ENCODE results near the gene PREX1. TPM values are rescaled to one million over a fixed set of nuclear protein-coding genes. Genes with fewer than 3 reads are reported as not detected.

PREX1 gene
- total and polyA plus RNA-seq, 2 experiments from 2014 or later, result 2.4 to 10.3 TPM

- TF ChIP-seq, protein P1, sequence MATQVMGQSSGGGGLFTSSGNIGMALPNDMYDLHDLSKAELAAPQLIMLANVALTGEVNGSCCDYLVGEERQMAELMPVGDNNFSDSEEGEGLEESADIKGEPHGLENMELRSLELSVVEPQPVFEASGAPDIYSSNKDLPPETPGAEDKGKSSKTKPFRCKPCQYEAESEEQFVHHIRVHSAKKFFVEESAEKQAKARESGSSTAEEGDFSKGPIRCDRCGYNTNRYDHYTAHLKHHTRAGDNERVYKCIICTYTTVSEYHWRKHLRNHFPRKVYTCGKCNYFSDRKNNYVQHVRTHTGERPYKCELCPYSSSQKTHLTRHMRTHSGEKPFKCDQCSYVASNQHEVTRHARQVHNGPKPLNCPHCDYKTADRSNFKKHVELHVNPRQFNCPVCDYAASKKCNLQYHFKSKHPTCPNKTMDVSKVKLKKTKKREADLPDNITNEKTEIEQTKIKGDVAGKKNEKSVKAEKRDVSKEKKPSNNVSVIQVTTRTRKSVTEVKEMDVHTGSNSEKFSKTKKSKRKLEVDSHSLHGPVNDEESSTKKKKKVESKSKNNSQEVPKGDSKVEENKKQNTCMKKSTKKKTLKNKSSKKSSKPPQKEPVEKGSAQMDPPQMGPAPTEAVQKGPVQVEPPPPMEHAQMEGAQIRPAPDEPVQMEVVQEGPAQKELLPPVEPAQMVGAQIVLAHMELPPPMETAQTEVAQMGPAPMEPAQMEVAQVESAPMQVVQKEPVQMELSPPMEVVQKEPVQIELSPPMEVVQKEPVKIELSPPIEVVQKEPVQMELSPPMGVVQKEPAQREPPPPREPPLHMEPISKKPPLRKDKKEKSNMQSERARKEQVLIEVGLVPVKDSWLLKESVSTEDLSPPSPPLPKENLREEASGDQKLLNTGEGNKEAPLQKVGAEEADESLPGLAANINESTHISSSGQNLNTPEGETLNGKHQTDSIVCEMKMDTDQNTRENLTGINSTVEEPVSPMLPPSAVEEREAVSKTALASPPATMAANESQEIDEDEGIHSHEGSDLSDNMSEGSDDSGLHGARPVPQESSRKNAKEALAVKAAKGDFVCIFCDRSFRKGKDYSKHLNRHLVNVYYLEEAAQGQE (IDR thresholded peaks at IDR 0.05; ENCODE audit: unreplicated experiment), result no peak
- TF ChIP-seq ZNF114 (CRISPR knock-in tag; IDR thresholded peaks at IDR 0.05) (no peak), EZH2 (IDR thresholded peaks at IDR 0.05; ENCODE audit: low read depth, unreplicated experiment) (no peak), NANOG (IDR thresholded peaks at IDR 0.05; ENCODE audit: borderline replicate concordance) (no peak), JUNB (IDR thresholded peaks at IDR 0.05; ENCODE audit: unreplicated experiment) (no peak)
Measured at GRCh38 chr20:48795732-48796131, 32.1 kb downstream of the PREX1 start (continued).

DNA sequence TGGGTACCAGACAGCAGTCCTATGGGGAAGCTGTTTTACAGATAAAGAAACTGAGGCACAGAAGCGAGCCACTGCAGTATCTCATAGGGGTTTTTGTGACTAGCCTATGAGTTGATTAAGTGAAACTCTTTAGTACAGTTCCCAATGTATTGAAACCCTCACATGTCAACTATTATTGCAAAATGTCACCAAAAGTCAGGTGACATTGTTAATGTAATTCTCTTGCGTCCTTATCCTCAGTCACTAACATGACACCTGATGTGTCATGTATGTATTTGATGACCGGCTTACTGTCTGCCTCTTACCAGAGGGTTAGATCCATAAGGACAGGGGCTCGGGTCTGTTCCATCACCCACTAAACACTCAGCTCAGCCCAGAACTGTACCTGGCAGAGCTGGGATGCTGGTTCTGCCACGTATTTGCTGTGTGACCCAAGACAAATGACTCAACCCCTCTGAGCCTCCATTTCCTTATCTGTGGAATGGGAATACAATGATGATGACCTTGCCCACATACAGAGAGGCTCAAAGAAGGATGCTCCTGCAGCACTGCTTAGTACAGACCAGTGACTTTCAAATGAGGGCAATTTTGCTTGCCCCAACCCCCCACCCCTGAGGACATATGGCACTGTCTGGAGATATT is 32.9 kb downstream of the PREX1 start:
- H3K9me2 ChIP-seq (ENCODE audit: insufficient read depth), result no peaks in the 10 kb centered on the region
- Mint-ChIP-seq H3K9me3 (no peaks in the 10 kb centered on the region), H3K27ac (no peak overlapping the region), H3K27me3 (ENCODE audit: insufficient read depth, low read depth, poor library complexity) (peaks cover 4% of the 10 kb centered on the region), H3K4me3 (no peak overlapping the region), H3K4me1 (peaks cover 55% of the 10 kb centered on the region), H3K36me3 (ENCODE audit: low read depth) (no peaks in the 10 kb centered on the region)
- H3K4me3 ChIP-seq, result no peak overlapping the region
- H4K20me1 ChIP-seq (replicated peaks; ENCODE audit: insufficient read depth), result no peaks in the 10 kb centered on the region
- DNase-seq (ENCODE audit: low spot score), result no peak
- no peaks in the 10 kb centered on the region for H3K27me3 ChIP-seq (ENCODE audit: insufficient read depth)
- H3K4me1 ChIP-seq (ENCODE audit: insufficient read depth), result peaks cover 21% of the 10 kb centered on the region
- no peaks in the 10 kb centered on the region for H3K79me2 ChIP-seq (replicated peaks; ENCODE audit: insufficient read depth)
- H3F3A ChIP-seq (replicated peaks; ENCODE audit: low read depth), result no peaks in the 10 kb centered on the region
- no peak for ATAC-seq
- H3K27ac ChIP-seq (ENCODE audit: low read depth), result no peak overlapping the region
- H3K4me2 ChIP-seq, result no peak overlapping the region
- no peak overlapping the region for H2AFZ ChIP-seq
- no peaks in the 10 kb centered on the region for H3K36me3 ChIP-seq (ENCODE audit: insufficient read depth)
- TF ChIP-seq, protein P1 (IDR thresholded peaks at IDR 0.05; ENCODE audit: unreplicated experiment), result no peak
- TF ChIP-seq NANOG (IDR thresholded peaks at IDR 0.05; ENCODE audit: borderline replicate concordance) (no peak), POLR2AphosphoS5 (IDR thresholded peaks at IDR 0.05; ENCODE audit: low read depth) (no peak), EZH2phosphoT487 (IDR thresholded peaks at IDR 0.05; ENCODE audit: unreplicated experiment) (no peak), ZNF462 (CRISPR knock-in tag; IDR thresholded peaks at IDR 0.05) (no peak)
- TF ChIP-seq, protein P2, sequence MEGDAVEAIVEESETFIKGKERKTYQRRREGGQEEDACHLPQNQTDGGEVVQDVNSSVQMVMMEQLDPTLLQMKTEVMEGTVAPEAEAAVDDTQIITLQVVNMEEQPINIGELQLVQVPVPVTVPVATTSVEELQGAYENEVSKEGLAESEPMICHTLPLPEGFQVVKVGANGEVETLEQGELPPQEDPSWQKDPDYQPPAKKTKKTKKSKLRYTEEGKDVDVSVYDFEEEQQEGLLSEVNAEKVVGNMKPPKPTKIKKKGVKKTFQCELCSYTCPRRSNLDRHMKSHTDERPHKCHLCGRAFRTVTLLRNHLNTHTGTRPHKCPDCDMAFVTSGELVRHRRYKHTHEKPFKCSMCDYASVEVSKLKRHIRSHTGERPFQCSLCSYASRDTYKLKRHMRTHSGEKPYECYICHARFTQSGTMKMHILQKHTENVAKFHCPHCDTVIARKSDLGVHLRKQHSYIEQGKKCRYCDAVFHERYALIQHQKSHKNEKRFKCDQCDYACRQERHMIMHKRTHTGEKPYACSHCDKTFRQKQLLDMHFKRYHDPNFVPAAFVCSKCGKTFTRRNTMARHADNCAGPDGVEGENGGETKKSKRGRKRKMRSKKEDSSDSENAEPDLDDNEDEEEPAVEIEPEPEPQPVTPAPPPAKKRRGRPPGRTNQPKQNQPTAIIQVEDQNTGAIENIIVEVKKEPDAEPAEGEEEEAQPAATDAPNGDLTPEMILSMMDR (conservative IDR thresholded peaks at IDR 0.05; ENCODE audit: low read depth in 2 of 2), result no peak
